Kidney (tissue), 14 donors: ENCODE measurements around the gene ITGA2B. TPM values are rescaled to one million over a fixed set of nuclear protein-coding genes. Genes with fewer than 3 reads are reported as not detected.
A peak's percentile ranks its signal among the peaks of the same experiment; 100 is the strongest.

Experiments used
- DNase-seq, 5 donors: peaks; one replicate each; pipeline ENCODE4 v3.0.0-alpha.2; 2013 to 2020
- FAIRE-seq: peaks from 2 replicates; lab custom pipeline; 2012; peaks lifted over from hg19 to GRCh38; lab: Jason Lieb, UNC
- H3K27ac ChIP-seq, 2 donors: one replicate each; pipeline ENCODE4 v1.7.0; 2013; ENCODE audit warnings: low read depth in 2 of 2, low read length in 2 of 2, inconsistent platforms in 1 of 2
- H3K27me3 ChIP-seq: one replicate; pipeline ENCODE4 v1.7.1; 2013; ENCODE audit warnings: low read length, inconsistent platforms; ENCODE audit not compliant: control insufficient read depth, insufficient read depth
- H3K36me3 ChIP-seq, 3 donors: one replicate each; pipeline versions ENCODE4 v1.7.0 to v1.7.1; 2013; ENCODE audit warnings: low read length in 3 of 3, control low read depth in 1 of 3, inconsistent platforms in 1 of 3; ENCODE audit not compliant: insufficient read depth in 3 of 3, control insufficient read depth in 2 of 3
- H3K4me1 ChIP-seq, 3 donors: one replicate each; pipeline versions ENCODE4 v1.7.0 to v1.7.1; 2013; ENCODE audit warnings: low read length in 3 of 3, inconsistent platforms in 1 of 3, low read depth in 1 of 3; ENCODE audit not compliant: control insufficient read depth in 2 of 3, insufficient read depth in 2 of 3
- H3K4me3 ChIP-seq, 3 donors: one replicate each; pipeline versions ENCODE4 v1.7.0 to v1.8.1; 2013; ENCODE audit warnings: low read length in 3 of 3, control low read depth in 1 of 3, inconsistent platforms in 1 of 3
- H3K9ac ChIP-seq, 3 donors: one replicate each; pipeline versions ENCODE4 v1.7.0 to v1.7.1; 2013; ENCODE audit warnings: low read length in 3 of 3, control low read depth in 1 of 3, inconsistent platforms in 1 of 3
- H3K9me3 ChIP-seq, 3 donors: one replicate each; pipeline versions ENCODE4 v1.7.0 to v1.7.1; 2013; ENCODE audit warnings: low read length in 3 of 3, control low read depth in 1 of 3, inconsistent platforms in 1 of 3; ENCODE audit not compliant: control insufficient read depth in 2 of 3, insufficient read depth in 1 of 3
- CTCF ChIP-seq: IDR thresholded peaks from 3 replicates; pipeline ENCODE4 v1.5.1; 2012; ENCODE audit warnings: mild to moderate bottlenecking, moderate library complexity, borderline replicate concordance; ENCODE audit not compliant: insufficient read depth; ENCODE audit errors: extremely low read depth
- intact Hi-C: fragments of 100-400 bp; cut with DNase I; formaldehyde crosslinking; loops from one replicate; pipeline ENCODE4 v1.11.1; 2022
- polyA plus RNA-seq: library from polyadenylated mRNA; stranded (reverse); fragments of 350-450 nt; fragmentation: Illumina TruSeq; extraction: RNeasy Lipid Tissue Mini Kit (QIAGEN cat#74804); gene quantifications from one replicate; pipeline ENCODE4 v1.2.3, GENCODE V29; 2014; ENCODE audit warnings: low read depth, low replicate concordance; ENCODE audit not compliant: insufficient read depth
- total RNA-seq: library from RNA; stranded (reverse); fragmentation: NEBNext Ultra II Directional; extraction: Animal tissue kit (Norgen Biotek cat#: 25700); gene quantifications from one replicate; pipeline ENCODE4 v1.2.1, GENCODE V29; 2021
- donor health status: control.
- donor health status: control.
- donor health status: control.
- donor health status: control.
- donor health status: control.
- donor health status: DM: yes; HTN: yes; CAD: no.
- donor health status: Normal renal cell carcinoma (clear cell type).

ITGA2B gene
- total and polyA plus RNA-seq, 2 donors from 2014 or later = 0.67 to 1.7 TPM

- DNase-seq (peak in 3 of 5 donors; percentile 17 to 49 (median 25)), FAIRE-seq (no peak)
Observed at GRCh38 chr17:44400226-44400847, 10.9 kb upstream of the ITGA2B start.

GRCh38 chr17:44398692-44399691 lies 9.5 kb upstream of the ITGA2B start:
- DNase-seq (peak in 1 of 5 donors; percentile 72), FAIRE-seq (no peak)
- Histone ChIP-seq H3K9ac (no peak overlapping the region), H3K4me3 (no peak overlapping the region), H3K9me3 (no peaks in the 10 kb centered on the region), H3K4me1 (no peaks in the 10 kb centered on the region), H3K36me3 (peaks cover 0 to 34% (median 11%) of the 10 kb centered on the region in 3 donors), H3K27ac (no peak overlapping the region), H3K27me3 (no peaks in the 10 kb centered on the region)
- intact Hi-C loops = no loop called here
- TF ChIP-seq CTCF = no peak

More at GRCh38 chr17:44400226-44400847, 10.9 kb upstream of the ITGA2B start:
- Histone ChIP-seq H3K9ac (no peak overlapping the region), H3K36me3 (peaks cover 0 to 36% (median 11%) of the 10 kb centered on the region in 3 donors), H3K4me1 (no peaks in the 10 kb centered on the region), H3K27me3 (no peaks in the 10 kb centered on the region), H3K4me3 (no peak overlapping the region), H3K9me3 (no peaks in the 10 kb centered on the region), H3K27ac (no peak overlapping the region)
- intact Hi-C loops = no loop called here
- TF ChIP-seq CTCF = peak; percentile 31

GRCh38 chr17:44397479-44398440 lies 8.3 kb upstream of the ITGA2B start:
- intact Hi-C loops = no loop called here
- no peak for TF ChIP-seq CTCF
- H3K27me3 ChIP-seq = no peaks in the 10 kb centered on the region
- no peaks in the 10 kb centered on the region for H3K4me1 ChIP-seq
- no peak overlapping the region for H3K4me3 ChIP-seq
- H3K27ac ChIP-seq = no peak overlapping the region
- H3K9me3 ChIP-seq = no peaks in the 10 kb centered on the region
- H3K36me3 ChIP-seq = peaks cover 0 to 30% (median 10%) of the 10 kb centered on the region in 3 donors
- H3K9ac ChIP-seq = no peak overlapping the region
- DNase-seq = no peak
- FAIRE-seq = no peak
